Memory B cell (primary cell): Measurements from ENCODE around the gene ZNF732.

Experiments used
- ATAC-seq: fragments of 150-1000 bp; cut with Tn5 transposase; 2 replicates; pipeline ENCODE4 v1.10.0; 2021; ENCODE audit warnings: low read depth, mild to moderate bottlenecking, moderate library complexity
- DNase-seq, 2 donors: peaks; one replicate each; pipeline ENCODE4 v3.0.0; 2022; ENCODE audit warnings: low spot score in 2 of 2
- H3K27ac Mint-ChIP-seq: one replicate; pipeline ENCODE4 v1.8.0; 2022; ENCODE audit warnings: mild to moderate bottlenecking, moderate library complexity, mixed read lengths
- H3K27me3 Mint-ChIP-seq: one replicate; pipeline ENCODE4 v1.8.0; 2022; ENCODE audit warnings: mixed read lengths
- H3K36me3 Mint-ChIP-seq: one replicate; pipeline ENCODE4 v1.8.0; 2022; ENCODE audit warnings: mild to moderate bottlenecking, mixed read lengths
- H3K4me1 Mint-ChIP-seq: one replicate; pipeline ENCODE4 v1.8.0; 2022; ENCODE audit warnings: mixed read lengths
- H3K4me3 Mint-ChIP-seq: one replicate; pipeline ENCODE4 v1.8.0; 2022; ENCODE audit warnings: mild to moderate bottlenecking, moderate library complexity, mixed read lengths
- H3K9me3 Mint-ChIP-seq: one replicate; pipeline ENCODE4 v1.8.0; 2022; ENCODE audit warnings: mixed read lengths

ZNF732 gene

DNA sequence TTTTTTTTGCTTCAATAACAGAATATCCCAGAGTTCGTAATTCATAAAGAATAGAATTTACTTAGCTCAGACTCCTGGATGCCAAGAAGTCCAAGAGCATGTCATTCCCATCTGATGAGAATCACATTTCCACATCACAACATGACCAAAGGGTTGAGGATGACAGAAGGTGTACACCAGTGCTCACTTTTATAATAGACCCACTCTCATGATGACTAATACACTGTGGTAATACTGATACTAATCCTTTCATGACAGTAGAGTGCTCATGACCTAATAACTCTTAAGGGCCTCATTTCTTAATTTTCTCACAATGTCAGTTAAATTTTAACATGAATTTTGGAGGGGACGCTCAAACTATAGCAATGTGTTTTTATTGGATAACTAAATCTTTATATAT, 69.2 kb downstream of the ZNF732 start:
- ATAC-seq (no peak), DNase-seq (no peak)
- H3K36me3 Mint-ChIP-seq: peaks cover 10% of the 10 kb centered on the region
- no peak overlapping the region for H3K27ac Mint-ChIP-seq
- no peaks in the 10 kb centered on the region for H3K27me3 Mint-ChIP-seq
- no peak overlapping the region for H3K4me3 Mint-ChIP-seq
- H3K9me3 Mint-ChIP-seq: peaks cover under 1% of the 10 kb centered on the region
- no peaks in the 10 kb centered on the region for H3K4me1 Mint-ChIP-seq

DNA sequence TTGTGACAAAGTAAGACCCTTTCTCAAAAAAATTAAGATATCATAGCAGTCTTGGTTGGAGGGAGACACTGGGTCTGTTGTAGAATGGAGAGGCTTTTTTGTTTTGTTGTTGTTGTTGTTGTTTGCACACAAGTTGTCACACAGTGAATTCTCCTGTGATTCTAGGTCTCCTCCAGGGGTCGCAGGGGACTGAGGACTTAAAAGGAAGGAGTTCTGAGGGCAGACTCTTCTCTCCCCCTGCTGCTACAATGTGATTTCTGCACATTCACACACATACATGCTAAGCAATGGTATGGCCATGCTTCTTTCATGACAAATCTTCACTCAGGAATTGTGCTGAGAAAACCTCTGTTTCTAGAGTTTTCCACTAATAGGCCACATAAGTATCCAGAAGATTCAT, 71.1 kb downstream of the ZNF732 start:
- ATAC-seq (no peak), DNase-seq (no peak)
- Mint-ChIP-seq H3K4me3 (no peak overlapping the region), H3K4me1 (no peaks in the 10 kb centered on the region), H3K9me3 (peaks cover 9% of the 10 kb centered on the region), H3K27ac (no peak overlapping the region), H3K27me3 (no peaks in the 10 kb centered on the region), H3K36me3 (peaks cover 19% of the 10 kb centered on the region)

DNA sequence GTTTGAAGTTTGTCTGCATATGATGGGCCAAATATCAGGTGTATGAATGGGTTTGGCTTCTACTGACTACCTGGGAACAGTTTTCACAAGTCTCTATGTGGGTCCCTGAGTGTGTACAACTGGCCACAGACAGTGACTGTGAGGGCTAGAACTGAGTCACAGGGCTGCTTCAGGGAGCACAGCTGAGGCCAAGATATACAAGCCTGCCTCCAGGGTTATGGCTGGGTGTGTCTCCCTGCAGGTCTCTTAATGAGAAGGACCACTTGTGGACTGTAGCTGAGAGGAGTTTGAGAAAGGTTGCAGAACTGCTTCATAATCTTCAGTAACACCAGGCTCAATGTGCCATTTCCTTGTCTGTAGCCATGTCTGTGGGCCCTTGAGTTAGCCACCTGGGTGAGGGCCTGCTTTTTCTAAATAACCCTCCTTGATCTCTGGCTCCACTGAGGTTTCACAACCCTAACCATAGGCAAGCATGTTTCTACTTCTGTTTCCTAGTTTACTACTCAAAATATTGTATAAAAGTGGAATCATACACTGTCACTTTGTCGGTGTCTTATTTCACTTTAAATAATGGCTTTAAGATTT, 81.3 kb downstream of the ZNF732 start:
- H3K9me3 Mint-ChIP-seq: peaks cover 7% of the 10 kb centered on the region
- no peak overlapping the region for H3K27ac Mint-ChIP-seq

More for the DNA sequence above, 81.3 kb downstream of the ZNF732 start:
- DNase-seq (no peak), ATAC-seq (no peak)
- Mint-ChIP-seq H3K4me1 (no peaks in the 10 kb centered on the region), H3K36me3 (peaks cover 19% of the 10 kb centered on the region), H3K4me3 (no peak overlapping the region), H3K27me3 (no peaks in the 10 kb centered on the region)
